Smooth muscle cell (in vitro differentiated cells): ENCODE data around the gene HSPH1. TPM values are rescaled to one million over a fixed set of nuclear protein-coding genes. Genes with fewer than 3 reads are reported as not detected.

Experiments used
- DNase-seq: peaks from one replicate; lab custom pipeline; 2025; ENCODE audit not compliant: unreplicated experiment; lab: John Stamatoyannopoulos, UW
- H2AFZ ChIP-seq: fragments of 200-600 bp; sonication (generic); 2 replicates; pipeline ENCODE4 v1.6.0; 2016; ENCODE audit warnings: antibody characterized with exemption, low read depth, mild to moderate bottlenecking
- H3F3A ChIP-seq: fragments of 200-600 bp; sonication (generic); 2 replicates; pipeline ENCODE4 v1.6.0; 2017; ENCODE audit warnings: antibody characterized with exemption, low read depth
- H3K27ac ChIP-seq: fragments of 200-600 bp; sonication (generic); 2 replicates; pipeline ENCODE4 v1.5.1; 2016; ENCODE audit warnings: low read depth, mild to moderate bottlenecking
- H3K27me3 ChIP-seq: fragments of 200-600 bp; sonication (generic); 2 replicates; pipeline ENCODE4 v1.6.1; 2016; ENCODE audit warnings: low read depth, mild to moderate bottlenecking
- H3K36me3 ChIP-seq: fragments of 200-600 bp; sonication (generic); 2 replicates; pipeline ENCODE4 v1.5.1; 2016; ENCODE audit warnings: low read depth
- H3K4me1 ChIP-seq: fragments of 200-600 bp; sonication (generic); 2 replicates; pipeline ENCODE4 v1.5.1; 2016; ENCODE audit warnings: low read depth
- H3K4me2 ChIP-seq: fragments of 200-600 bp; sonication (generic); 2 replicates; pipeline ENCODE4 v1.6.0; 2016; ENCODE audit warnings: mild to moderate bottlenecking
- H3K4me3 ChIP-seq: fragments of 200-600 bp; sonication (generic); 2 replicates; pipeline ENCODE4 v1.5.1; 2016; ENCODE audit warnings: mild to moderate bottlenecking
- H3K79me2 ChIP-seq: fragments of 200-600 bp; sonication (generic); 2 replicates; pipeline ENCODE4 v1.6.0; 2016; ENCODE audit warnings: low read depth, mild to moderate bottlenecking
- H3K9ac ChIP-seq: fragments of 200-600 bp; sonication (generic); 2 replicates; pipeline ENCODE4 v1.6.0; 2016; ENCODE audit warnings: low read depth
- H3K9me3 ChIP-seq: fragments of 200-600 bp; sonication (generic); replicated peaks from 2 replicates; pipeline ENCODE4 v1.5.1; 2016; ENCODE audit warnings: low read depth
- H4K20me1 ChIP-seq: fragments of 200-600 bp; sonication (generic); 2 replicates; pipeline ENCODE4 v1.6.0; 2016; ENCODE audit warnings: low read depth
- WGBS: methylation state at CpG from one replicate; pipeline ENCODE4 v1.1.7; 2016; ENCODE audit warnings: low lambda C conversion rate; 5-methylcytosine and 5-hydroxymethylcytosine counted together
- polyA plus RNA-seq: library from polyadenylated mRNA; unstranded; fragments of >200 nt; fragmentation: Nextera tagmentation; extraction: Ambion mirVana; gene quantifications from 2 replicates; pipeline ENCODE4 v1.2.1, GENCODE V29; 2016
- total RNA-seq: library from RNA; depleted of rRNA; stranded (reverse); fragments of >200 nt; gene quantifications from 2 replicates; pipeline ENCODE4 v1.2.3, GENCODE V29; 2014
- TF ChIP-seq, protein P1 (sequence below): fragments of 200-600 bp; sonication (generic); IDR thresholded peaks from 2 replicates; pipeline ENCODE4 v1.5.1; 2017; ENCODE audit warnings: borderline replicate concordance, mild to moderate bottlenecking, antibody characterized with exemption; ENCODE audit not compliant: insufficient read depth, poor library complexity, severe bottlenecking

Gene HSPH1
- total and polyA plus RNA-seq, 2 experiments from 2014 or later = 39.2 to 81.4 TPM

DNA sequence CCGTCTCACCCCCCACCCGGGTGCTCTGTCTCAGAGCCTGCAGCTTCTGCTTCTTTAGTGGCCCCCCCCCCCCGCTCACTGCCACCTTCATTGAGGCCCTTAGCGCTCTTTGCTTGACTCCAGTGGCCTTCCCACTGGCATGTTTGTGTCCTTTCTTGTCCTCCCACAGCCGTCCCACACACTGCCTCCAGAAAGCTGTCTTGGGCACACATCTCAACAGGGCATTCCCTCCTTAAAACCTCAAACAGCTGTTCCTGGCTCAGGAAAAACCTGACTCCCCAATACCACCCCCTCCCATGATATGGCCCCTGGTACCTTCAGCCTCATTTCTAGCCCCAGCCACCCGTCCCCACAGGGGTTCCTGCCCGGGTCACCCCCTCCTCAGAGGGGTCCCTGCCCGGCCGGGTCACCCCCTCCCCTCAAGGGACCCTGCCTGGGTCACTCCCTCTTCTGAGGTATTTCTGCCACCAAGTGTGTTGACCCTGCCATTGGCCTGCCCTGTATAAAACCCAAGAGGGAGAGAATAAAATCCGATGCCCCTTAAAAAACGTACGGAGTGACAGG lies 46.9 kb upstream of the HSPH1 start:
- Histone ChIP-seq H3K4me3 (no peak overlapping the region), H3K9me3 (no peaks in the 10 kb centered on the region), H3K9ac (no peak overlapping the region), H4K20me1 (no peaks in the 10 kb centered on the region), H3K79me2 (no peaks in the 10 kb centered on the region), H3K27ac (no peak overlapping the region), H3K4me2 (peak overlapping the region; percentile 68), H2AFZ (no peak overlapping the region), H3K4me1 (peaks cover 21% of the 10 kb centered on the region), H3F3A (no peaks in the 10 kb centered on the region), H3K27me3 (no peaks in the 10 kb centered on the region), H3K36me3 (no peaks in the 10 kb centered on the region)
- TF ChIP-seq, protein P1, sequence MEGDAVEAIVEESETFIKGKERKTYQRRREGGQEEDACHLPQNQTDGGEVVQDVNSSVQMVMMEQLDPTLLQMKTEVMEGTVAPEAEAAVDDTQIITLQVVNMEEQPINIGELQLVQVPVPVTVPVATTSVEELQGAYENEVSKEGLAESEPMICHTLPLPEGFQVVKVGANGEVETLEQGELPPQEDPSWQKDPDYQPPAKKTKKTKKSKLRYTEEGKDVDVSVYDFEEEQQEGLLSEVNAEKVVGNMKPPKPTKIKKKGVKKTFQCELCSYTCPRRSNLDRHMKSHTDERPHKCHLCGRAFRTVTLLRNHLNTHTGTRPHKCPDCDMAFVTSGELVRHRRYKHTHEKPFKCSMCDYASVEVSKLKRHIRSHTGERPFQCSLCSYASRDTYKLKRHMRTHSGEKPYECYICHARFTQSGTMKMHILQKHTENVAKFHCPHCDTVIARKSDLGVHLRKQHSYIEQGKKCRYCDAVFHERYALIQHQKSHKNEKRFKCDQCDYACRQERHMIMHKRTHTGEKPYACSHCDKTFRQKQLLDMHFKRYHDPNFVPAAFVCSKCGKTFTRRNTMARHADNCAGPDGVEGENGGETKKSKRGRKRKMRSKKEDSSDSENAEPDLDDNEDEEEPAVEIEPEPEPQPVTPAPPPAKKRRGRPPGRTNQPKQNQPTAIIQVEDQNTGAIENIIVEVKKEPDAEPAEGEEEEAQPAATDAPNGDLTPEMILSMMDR = no peak
- 92% methylated on average over 10 of the region's 12 CpGs for WGBS
- no peak for DNase-seq

DNA sequence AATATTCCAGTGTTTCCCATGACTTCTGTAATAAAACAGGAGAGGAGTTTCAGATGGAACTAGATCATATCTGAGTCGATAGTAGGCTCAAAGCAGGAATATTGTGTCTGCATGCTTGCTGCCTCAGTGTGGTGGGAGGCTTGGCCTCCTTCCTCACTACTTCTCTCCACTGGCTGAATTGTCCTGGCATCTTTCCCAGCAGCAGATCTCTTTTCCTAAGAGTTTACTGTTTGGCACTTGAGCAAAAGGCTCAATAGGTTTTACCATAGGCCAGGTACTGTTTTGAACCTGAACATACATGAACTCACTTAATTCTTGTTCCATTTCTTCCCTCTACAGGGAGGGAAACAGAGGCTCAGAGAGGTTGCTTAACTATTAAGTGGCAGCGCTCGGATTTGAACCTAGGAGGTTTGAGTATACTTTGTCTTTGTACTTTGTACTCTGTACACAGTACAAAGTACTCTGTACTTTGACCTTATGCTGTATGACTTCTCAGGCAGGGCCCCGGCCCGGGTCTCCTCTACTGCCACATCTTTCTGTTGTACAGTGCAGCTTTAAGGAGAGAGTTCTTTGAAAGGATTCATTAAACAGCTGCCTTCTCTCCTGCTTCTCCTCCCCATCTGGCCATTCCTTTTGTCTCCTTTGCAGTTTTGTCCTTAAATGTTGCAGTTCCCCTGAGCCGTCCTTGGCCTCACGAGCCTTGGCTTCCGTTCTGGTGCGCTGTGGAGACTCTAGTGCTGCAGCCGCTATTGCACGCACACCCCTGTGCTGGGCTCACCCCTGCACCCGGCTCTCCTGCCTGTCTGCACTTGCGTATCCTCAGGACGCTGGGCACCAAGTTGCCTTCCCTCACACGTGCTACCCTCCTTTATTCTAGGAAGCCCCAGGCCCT lies 46.2 kb upstream of the HSPH1 start:
- no peak for DNase-seq
- no peaks in the 10 kb centered on the region for H3F3A ChIP-seq
- no peaks in the 10 kb centered on the region for H3K36me3 ChIP-seq
- 95% methylated on average over 12 of the region's 15 CpGs for WGBS
- TF ChIP-seq, protein P1 = no peak
- no peak overlapping the region for H3K27ac ChIP-seq
- no peak overlapping the region for H3K9ac ChIP-seq
- H3K9me3 ChIP-seq = no peaks in the 10 kb centered on the region
- no peaks in the 10 kb centered on the region for H3K27me3 ChIP-seq
- H3K4me3 ChIP-seq = no peak overlapping the region
- H3K4me2 ChIP-seq = peak overlapping the region; percentile 26
- H3K4me1 ChIP-seq = peaks cover 21% of the 10 kb centered on the region
- no peaks in the 10 kb centered on the region for H4K20me1 ChIP-seq
- H3K79me2 ChIP-seq = peaks cover under 1% of the 10 kb centered on the region
- H2AFZ ChIP-seq = no peak overlapping the region

DNA sequence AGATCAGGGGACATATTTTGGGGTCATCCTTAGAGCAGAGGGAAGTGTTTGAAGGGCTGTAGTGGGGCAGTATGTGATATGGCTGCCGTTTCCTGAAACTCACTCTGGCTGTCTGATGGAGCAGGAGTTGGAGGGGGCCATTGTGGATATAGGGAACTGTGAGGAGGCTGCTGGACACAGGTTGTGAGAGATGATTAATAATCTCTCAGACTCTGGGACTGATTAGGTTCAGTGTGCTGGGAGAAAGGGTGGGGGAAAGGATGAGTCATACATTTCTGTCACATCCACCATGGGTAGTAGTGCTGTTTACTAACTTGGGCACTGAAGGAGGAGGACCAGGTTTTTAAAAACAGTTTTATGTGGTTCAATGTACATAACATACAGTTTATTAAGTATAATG lies 42.9 kb upstream of the HSPH1 start:
- TF ChIP-seq, protein P1 = no peak
- H3F3A ChIP-seq = no peaks in the 10 kb centered on the region
- no peak overlapping the region for H3K9ac ChIP-seq
- no peaks in the 10 kb centered on the region for H3K27me3 ChIP-seq
- H3K36me3 ChIP-seq = no peaks in the 10 kb centered on the region
- WGBS = 41% methylated on average over 1 of the region's 1 CpG
- no peak overlapping the region for H3K4me3 ChIP-seq
- no peak for DNase-seq
- H3K9me3 ChIP-seq = no peaks in the 10 kb centered on the region
- peaks cover 24% of the 10 kb centered on the region for H3K4me1 ChIP-seq
- no peaks in the 10 kb centered on the region for H4K20me1 ChIP-seq
- H3K79me2 ChIP-seq = peaks cover 14% of the 10 kb centered on the region
- no peak overlapping the region for H3K4me2 ChIP-seq
- H3K27ac ChIP-seq = no peak overlapping the region
- no peak overlapping the region for H2AFZ ChIP-seq
